MM.1S (cell line): Measurements from ENCODE around the gene DLGAP3.

Source experiments
- EZH2 ChIP-seq: fragments of 300-600 bp; sonication (generic); optimal IDR thresholded peaks from 2 replicates; pipeline ENCODE3; 2017; ENCODE audit warnings: low read depth, mild to moderate bottlenecking, antibody characterized with exemption, low read length, mixed read lengths
- EZH2phosphoT487 ChIP-seq: fragments of 300-600 bp; sonication (generic); IDR thresholded peaks from 2 replicates; pipeline ENCODE4 v1.6.1; 2018; ENCODE audit warnings: antibody characterized with exemption, low read length
- TF ChIP-seq, protein P1 (sequence below): fragments of 300-600 bp; sonication (generic); IDR thresholded peaks from 2 replicates; pipeline ENCODE4 v1.5.1; 2016; ENCODE audit warnings: antibody characterized with exemption, low read length, mixed read lengths

DNA sequence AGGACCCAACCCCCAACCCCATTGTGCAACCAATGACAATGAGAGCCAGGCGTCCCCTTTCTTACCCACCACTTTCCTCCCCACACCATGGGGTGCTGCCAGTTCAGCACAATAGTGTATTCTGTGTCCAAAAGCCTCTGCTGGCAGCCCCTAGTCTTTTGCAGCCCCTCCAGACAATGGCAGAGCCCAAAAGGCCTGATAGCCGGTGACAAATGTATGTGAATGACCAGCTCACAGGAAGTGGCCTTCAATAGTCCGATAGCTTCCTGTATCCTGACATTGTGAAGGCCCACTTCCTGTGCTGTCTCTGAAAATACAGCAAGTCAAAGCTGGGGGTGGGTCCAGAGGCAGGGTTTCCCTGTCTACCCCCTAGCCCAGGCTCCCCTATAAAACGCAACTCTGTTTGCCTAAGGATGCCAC is 86.5 kb downstream of the DLGAP3 start:
- TF ChIP-seq, protein P1, sequence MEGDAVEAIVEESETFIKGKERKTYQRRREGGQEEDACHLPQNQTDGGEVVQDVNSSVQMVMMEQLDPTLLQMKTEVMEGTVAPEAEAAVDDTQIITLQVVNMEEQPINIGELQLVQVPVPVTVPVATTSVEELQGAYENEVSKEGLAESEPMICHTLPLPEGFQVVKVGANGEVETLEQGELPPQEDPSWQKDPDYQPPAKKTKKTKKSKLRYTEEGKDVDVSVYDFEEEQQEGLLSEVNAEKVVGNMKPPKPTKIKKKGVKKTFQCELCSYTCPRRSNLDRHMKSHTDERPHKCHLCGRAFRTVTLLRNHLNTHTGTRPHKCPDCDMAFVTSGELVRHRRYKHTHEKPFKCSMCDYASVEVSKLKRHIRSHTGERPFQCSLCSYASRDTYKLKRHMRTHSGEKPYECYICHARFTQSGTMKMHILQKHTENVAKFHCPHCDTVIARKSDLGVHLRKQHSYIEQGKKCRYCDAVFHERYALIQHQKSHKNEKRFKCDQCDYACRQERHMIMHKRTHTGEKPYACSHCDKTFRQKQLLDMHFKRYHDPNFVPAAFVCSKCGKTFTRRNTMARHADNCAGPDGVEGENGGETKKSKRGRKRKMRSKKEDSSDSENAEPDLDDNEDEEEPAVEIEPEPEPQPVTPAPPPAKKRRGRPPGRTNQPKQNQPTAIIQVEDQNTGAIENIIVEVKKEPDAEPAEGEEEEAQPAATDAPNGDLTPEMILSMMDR, result no peak
- TF ChIP-seq EZH2 (no peak), EZH2phosphoT487 (no peak)
